Measurements from ENCODE around the gene TMEM98. TPM values are rescaled to one million over a fixed set of nuclear protein-coding genes. Genes with fewer than 3 reads are reported as not detected.
A peak's percentile ranks its signal among the peaks of the same experiment; 100 is the strongest.

TMEM98 gene
- total and polyA plus RNA-seq, 2 of the 8 experiments (the other 6 are each of a cell fraction or from before 2014, with no cell fraction given) = 86.1 to 232 TPM

GRCh38 chr17:32917842-32918241 lies 10.1 kb upstream of the TMEM98 start:
- H3K14ac ChIP-seq (ENCODE audit: insufficient read length) = no peak overlapping the region
- DNase-seq (ENCODE audit: low read depth in 1 of 2, low spot score in 2 of 2) = no peak
- H3K79me1 ChIP-seq (ENCODE audit: low read depth, low read length) = no peaks in the 10 kb centered on the region
- H3K27ac ChIP-seq (ENCODE audit: low read depth, low read length) = no peak overlapping the region
- no peaks in the 10 kb centered on the region for H3K23me2 ChIP-seq (ENCODE audit: low read depth, low read length)
- H3K79me2 ChIP-seq (ENCODE audit: control insufficient read depth in 1 of 2, insufficient read depth in 2 of 2, low read length in 2 of 2) = no peaks in the 10 kb centered on the region
- no peak overlapping the region for H3K4ac ChIP-seq (replicated peaks; ENCODE audit: insufficient read length, low read depth, low read length)
- no peak overlapping the region for H3K9ac ChIP-seq (replicated peaks in 1 of 4; ENCODE audit: extremely low read depth in 1 of 4, low read depth in 3 of 4, low read length in 3 of 4)
- H3K56ac ChIP-seq (replicated peaks; ENCODE audit: insufficient read length, low read depth, low read length) = no peak overlapping the region
- no peak overlapping the region for H2BK5ac ChIP-seq (ENCODE audit: low read depth, low read length)
- peak; percentile 77 for FAIRE-seq
- no peaks in the 10 kb centered on the region for H3K36me3 ChIP-seq (ENCODE audit: control insufficient read depth in 2 of 4, insufficient read depth in 4 of 4, low read length in 3 of 4)
- H2AK5ac ChIP-seq (ENCODE audit: low read depth, low read length) = no peak overlapping the region
- CTCF ChIA-PET (ENCODE audit: partially characterized antibody) = interaction anchor here (0.8 to 2.1 kb wide), 4 partner anchors 8 to 131 kb away, joined by 3 to 6 read pairs (median 4); no protein-coding TSS in a partner anchor
- H3K9me3 ChIP-seq (ENCODE audit: insufficient read depth in 2 of 2, low read depth in 1 of 2, low read length in 1 of 2) = no peaks in the 10 kb centered on the region
- no peaks in the 10 kb centered on the region for H4K20me1 ChIP-seq (replicated peaks in 1 of 2; ENCODE audit: control insufficient read depth in 1 of 2, insufficient read depth in 2 of 2, low read length in 2 of 2)
- no peak overlapping the region for H4K8ac ChIP-seq (ENCODE audit: extremely low read depth, insufficient read depth, low read length)
- no peak overlapping the region for H2BK12ac ChIP-seq (ENCODE audit: low read depth, low read length)
- no peaks in the 10 kb centered on the region for H3K27me3 ChIP-seq (replicated peaks in 1 of 4; ENCODE audit: control insufficient read depth in 3 of 4, extremely low read depth in 1 of 4, insufficient read depth in 3 of 4, low read length in 3 of 4)
- H2BK15ac ChIP-seq (ENCODE audit: low read length) = no peak overlapping the region
- no peak overlapping the region for H3K18ac ChIP-seq (ENCODE audit: extremely low read depth, low read length)
- peak overlapping the region; percentile 48 for H4K91ac ChIP-seq (replicated peaks; ENCODE audit: insufficient read length, low read length)
- H2BK20ac ChIP-seq (ENCODE audit: low read length) = no peak overlapping the region
- WGBS, 2 experiments (ENCODE audit: extremely low coverage in 1 of 2, insufficient coverage in 1 of 2, insufficient read length in 1 of 2, insufficient replicate concordance in 2 of 2, low coverage in 1 of 2, low lambda C conversion rate in 2 of 2, missing lambda C conversion rate in 1 of 2) = 46% methylated on average over 5 of the region's 5 CpGs; no CpG with 5 or more reads in 1 of the 2 experiments
- no peak overlapping the region for H3K4me3 ChIP-seq (ENCODE audit: extremely low read depth in 1 of 4, insufficient read depth in 2 of 4, low read depth in 3 of 4, low read length in 4 of 4)
- H2BK120ac ChIP-seq (replicated peaks; ENCODE audit: low read depth, low read length) = no peak overlapping the region
- H3K4me2 ChIP-seq (ENCODE audit: insufficient read depth in 1 of 2, low read depth in 2 of 2, low read length in 2 of 2) = peak overlapping the region; percentile 30 to 45
- POLR2A ChIA-PET (ENCODE audit: partially characterized antibody) = interaction anchor here (0.8 kb wide), 2 partner anchors 11 to 15 kb away, joined by 3 to 5 read pairs; no protein-coding TSS in a partner anchor
- H3K23ac ChIP-seq (ENCODE audit: insufficient read length) = no peak overlapping the region
- no peak overlapping the region for H2AFZ ChIP-seq (ENCODE audit: low read length)
- no peak overlapping the region for H4K5ac ChIP-seq (ENCODE audit: insufficient read length, low read depth, low read length)
- H3K4me1 ChIP-seq (replicated peaks in 1 of 4; ENCODE audit: control insufficient read depth in 3 of 4, insufficient read depth in 4 of 4, low read length in 3 of 4) = peaks cover 0 to 12% (median 3%) of the 10 kb centered on the region in 4 experiments; a peak in 5 of 7 replicates
- no peak for TF ChIP-seq SAP30 (IDR thresholded peaks at IDR 0.05; ENCODE audit: insufficient read depth, insufficient replicate concordance, low read length)
- TF ChIP-seq CHD1 (IDR thresholded peaks at IDR 0.05; ENCODE audit: low read depth, low read length) = no peak
- no peak for TF ChIP-seq TEAD4 (IDR thresholded peaks at IDR 0.05; ENCODE audit: low read depth, low read length)
- TF ChIP-seq ASH2L (IDR thresholded peaks at IDR 0.05; ENCODE audit: low read length) = no peak
- no peak for TF ChIP-seq PHF8 (conservative IDR thresholded peaks at IDR 0.05; ENCODE audit: low read depth, low read length)
- no peak for TF ChIP-seq EGR1 (IDR thresholded peaks at IDR 0.05; ENCODE audit: borderline replicate concordance, low read depth, low read length)
- no peak for TF ChIP-seq TAF1 (IDR thresholded peaks at IDR 0.05; ENCODE audit: low read depth, low read length)
- no peak for TF ChIP-seq POU5F1 (IDR thresholded peaks at IDR 0.05; ENCODE audit: low read depth, low read length)
- TF ChIP-seq CBX8 (IDR thresholded peaks at IDR 0.05; ENCODE audit: borderline replicate concordance, low read depth, low read length) = no peak
- TF ChIP-seq SP4 (IDR thresholded peaks at IDR 0.05; ENCODE audit: low read length) = no peak
- no peak for TF ChIP-seq USF2 (IDR thresholded peaks at IDR 0.05; ENCODE audit: low read length)
- no peak for TF ChIP-seq GTF2F1 (IDR thresholded peaks at IDR 0.05; ENCODE audit: borderline replicate concordance, low read depth, low read length)
- no peak for TF ChIP-seq SIN3A (conservative IDR thresholded peaks at IDR 0.05 in 1 of 2, IDR thresholded peaks at IDR 0.05 in 1 of 2; ENCODE audit: low read depth in 1 of 2, low read length in 2 of 2)
